ENCODE data around the gene ZHX3. TPM values are rescaled to one million over a fixed set of nuclear protein-coding genes. Genes with fewer than 3 reads are reported as not detected.
A peak's percentile ranks its signal among the peaks of the same experiment; 100 is the strongest.

The ZHX3 gene
- total and polyA plus RNA-seq, 2 of the 4 experiments (the other 2 are of a cell fraction): 25.0 to 28.0 TPM

DNA sequence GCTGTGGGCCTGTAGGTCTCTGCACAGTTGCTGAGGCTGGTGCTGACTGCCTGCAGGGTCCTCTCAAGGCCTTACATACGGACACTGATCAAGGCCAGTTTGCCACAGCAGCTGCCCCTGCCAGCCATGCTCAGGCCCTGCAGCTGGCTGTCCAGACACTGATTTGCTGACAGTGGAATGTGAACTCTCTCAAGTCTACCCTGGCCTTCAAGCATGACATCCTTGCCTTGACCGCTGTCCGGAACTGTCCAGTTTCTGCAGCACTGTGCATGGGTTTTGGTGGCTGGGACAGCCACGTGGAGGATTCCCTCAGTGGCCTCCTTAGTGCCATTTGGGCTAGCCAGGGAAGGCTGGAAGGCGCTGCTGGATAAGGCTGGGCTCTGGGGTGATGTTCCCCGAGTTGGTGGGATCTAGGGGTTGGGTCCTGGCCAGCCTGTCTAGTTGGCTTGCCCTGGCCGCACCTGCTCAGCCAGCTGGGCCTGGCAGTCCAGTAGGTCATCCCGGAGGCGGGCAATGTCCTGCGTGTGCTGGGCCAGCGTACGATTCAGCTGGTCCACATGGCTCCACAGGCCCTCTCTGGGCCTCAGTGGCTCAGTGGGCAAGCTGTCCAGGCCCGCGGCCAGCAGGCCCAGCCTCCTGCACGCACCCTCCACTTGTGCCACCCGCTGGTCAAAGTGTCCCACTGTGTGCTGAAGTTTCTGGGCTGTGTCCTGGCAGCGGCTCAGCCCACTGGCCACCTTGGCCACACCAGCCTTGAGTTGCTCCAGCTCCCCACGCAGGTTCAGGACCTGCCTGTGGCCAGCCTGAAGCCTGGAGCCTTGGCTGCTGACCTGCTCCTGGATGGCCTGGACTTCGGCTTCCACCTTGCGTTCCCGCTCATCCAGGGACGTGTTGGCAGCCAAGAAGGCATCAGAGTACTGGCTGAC lies 43.6 kb upstream of the ZHX3 start:
- ATAC-seq (ENCODE audit: low read depth): no peak
- CTCF ChIA-PET: interaction anchor here (0.6 kb wide), 1 partner anchor 16 kb away, joined by 3 read pairs; no protein-coding TSS in a partner anchor
- H3K27ac ChIP-seq (ENCODE audit: insufficient read depth, low read length): no peak overlapping the region

More for the DNA sequence above, 43.6 kb upstream of the ZHX3 start:
- in situ Hi-C loops (cut with MboI; ENCODE audit: low sequenced_read_pairs): no loop called here
- peak overlapping the region; percentile 23 for H2AFZ ChIP-seq (replicated peaks; ENCODE audit: low read length, poor library complexity)
- no peaks in the 10 kb centered on the region for H3K36me3 ChIP-seq (ENCODE audit: control insufficient read depth, insufficient read depth, low read length)
- no peak for TF ChIP-seq MAZ (IDR thresholded peaks at IDR 0.05; ENCODE audit: borderline replicate concordance, low read depth, low read length)
- no peak for TF ChIP-seq RCOR1 (IDR thresholded peaks at IDR 0.05; ENCODE audit: insufficient replicate concordance, low read length)
- no peak for TF ChIP-seq RAD21 (IDR thresholded peaks at IDR 0.05; ENCODE audit: low read length)
- no peak for TF ChIP-seq POLR2A (IDR thresholded peaks at IDR 0.05; ENCODE audit: low read depth, low read length)
- TF ChIP-seq NFE2L2 (IDR thresholded peaks at IDR 0.05; ENCODE audit: low read depth, low read length): no peak
- TF ChIP-seq FOS (IDR thresholded peaks at IDR 0.05; ENCODE audit: low read depth, low read length): no peak
- TF ChIP-seq BHLHE40 (IDR thresholded peaks at IDR 0.05; ENCODE audit: low read depth, low read length): no peak
- TF ChIP-seq MAFK (IDR thresholded peaks at IDR 0.05; ENCODE audit: low read depth, low read length): no peak
- TF ChIP-seq, protein P1, sequence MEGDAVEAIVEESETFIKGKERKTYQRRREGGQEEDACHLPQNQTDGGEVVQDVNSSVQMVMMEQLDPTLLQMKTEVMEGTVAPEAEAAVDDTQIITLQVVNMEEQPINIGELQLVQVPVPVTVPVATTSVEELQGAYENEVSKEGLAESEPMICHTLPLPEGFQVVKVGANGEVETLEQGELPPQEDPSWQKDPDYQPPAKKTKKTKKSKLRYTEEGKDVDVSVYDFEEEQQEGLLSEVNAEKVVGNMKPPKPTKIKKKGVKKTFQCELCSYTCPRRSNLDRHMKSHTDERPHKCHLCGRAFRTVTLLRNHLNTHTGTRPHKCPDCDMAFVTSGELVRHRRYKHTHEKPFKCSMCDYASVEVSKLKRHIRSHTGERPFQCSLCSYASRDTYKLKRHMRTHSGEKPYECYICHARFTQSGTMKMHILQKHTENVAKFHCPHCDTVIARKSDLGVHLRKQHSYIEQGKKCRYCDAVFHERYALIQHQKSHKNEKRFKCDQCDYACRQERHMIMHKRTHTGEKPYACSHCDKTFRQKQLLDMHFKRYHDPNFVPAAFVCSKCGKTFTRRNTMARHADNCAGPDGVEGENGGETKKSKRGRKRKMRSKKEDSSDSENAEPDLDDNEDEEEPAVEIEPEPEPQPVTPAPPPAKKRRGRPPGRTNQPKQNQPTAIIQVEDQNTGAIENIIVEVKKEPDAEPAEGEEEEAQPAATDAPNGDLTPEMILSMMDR (conservative IDR thresholded peaks at IDR 0.05; ENCODE audit: low read depth, low read length): no peak
- no peak for TF ChIP-seq MXI1 (IDR thresholded peaks at IDR 0.05; ENCODE audit: borderline replicate concordance, low read depth, low read length)
- TF ChIP-seq, protein P2, sequence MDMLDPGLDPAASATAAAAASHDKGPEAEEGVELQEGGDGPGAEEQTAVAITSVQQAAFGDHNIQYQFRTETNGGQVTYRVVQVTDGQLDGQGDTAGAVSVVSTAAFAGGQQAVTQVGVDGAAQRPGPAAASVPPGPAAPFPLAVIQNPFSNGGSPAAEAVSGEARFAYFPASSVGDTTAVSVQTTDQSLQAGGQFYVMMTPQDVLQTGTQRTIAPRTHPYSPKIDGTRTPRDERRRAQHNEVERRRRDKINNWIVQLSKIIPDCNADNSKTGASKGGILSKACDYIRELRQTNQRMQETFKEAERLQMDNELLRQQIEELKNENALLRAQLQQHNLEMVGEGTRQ (IDR thresholded peaks at IDR 0.05; ENCODE audit: low read depth, low read length): no peak
- TF ChIP-seq CHD1 (IDR thresholded peaks at IDR 0.05; ENCODE audit: low read depth, low read length): no peak
- intact Hi-C loops (cut with micrococcal nuclease): no loop called here
- H3K9me3 ChIP-seq (ENCODE audit: control insufficient read depth, insufficient read depth, low read length): no peaks in the 10 kb centered on the region
- no peak overlapping the region for H3K9ac ChIP-seq (ENCODE audit: low read depth, low read length)
- H4K5ac ChIP-seq (ENCODE audit: low read depth, low read length): no peak overlapping the region
- no peak overlapping the region for H3K4me2 ChIP-seq (ENCODE audit: low read depth, low read length)
- H3K9me1 ChIP-seq (ENCODE audit: insufficient read depth, low read length): no peaks in the 10 kb centered on the region
- H4K91ac ChIP-seq (ENCODE audit: insufficient read depth, low read depth, low read length): no peak overlapping the region
- no peak overlapping the region for H4K8ac ChIP-seq (ENCODE audit: low read depth in 2 of 2, low read length in 2 of 2)
- no peak overlapping the region for H2BK120ac ChIP-seq (ENCODE audit: low read depth, low read length)
- H3K4me1 ChIP-seq (ENCODE audit: control insufficient read depth, insufficient read depth, low read length): no peaks in the 10 kb centered on the region
- H3K27me3 ChIP-seq (ENCODE audit: control insufficient read depth, insufficient read depth, low read length): peaks cover 25% of the 10 kb centered on the region
- H2AK9ac ChIP-seq (replicated peaks; ENCODE audit: low read depth, low read length, poor library complexity): no peak overlapping the region
- H2BK20ac ChIP-seq (ENCODE audit: low read depth, low read length): no peak overlapping the region
- dilution Hi-C loops (cut with HindIII; ENCODE audit: low sequenced_read_pairs, unreplicated experiment): no loop called here
- H3K79me1 ChIP-seq (ENCODE audit: low read depth in 1 of 2, low read length in 2 of 2): no peaks in the 10 kb centered on the region
- H3K4ac ChIP-seq (ENCODE audit: low read depth, low read length): no peak overlapping the region
- no peak overlapping the region for H2BK5ac ChIP-seq (ENCODE audit: low read depth, low read length, poor library complexity, severe bottlenecking)
- H2BK15ac ChIP-seq (ENCODE audit: low read depth, low read length): no peak overlapping the region
- H4K20me1 ChIP-seq (ENCODE audit: insufficient read depth, low read length): peaks cover 4% of the 10 kb centered on the region; the same call in 1 of the 2 replicates
- 92% methylated on average over 18 of the region's 22 CpGs; no CpG with 5 or more reads in 1 of the 2 experiments for WGBS, 2 experiments (ENCODE audit: extremely low coverage in 2 of 2, insufficient read length in 1 of 2)
- POLR2A ChIA-PET (ENCODE audit: unreplicated experiment): no interaction called here
- no peak overlapping the region for H3K4me3 ChIP-seq (ENCODE audit: insufficient read depth, low read depth, low read length)
- no peak overlapping the region for H3K18ac ChIP-seq (ENCODE audit: low read depth, low read length)
- H3K23ac ChIP-seq (ENCODE audit: low read depth, low read length): no peak overlapping the region
- no peak overlapping the region for H3K14ac ChIP-seq (replicated peaks; ENCODE audit: low read depth, low read length)
- no peak overlapping the region for H2AK5ac ChIP-seq (ENCODE audit: low read depth, low read length)
- DNase-seq: no peak
- BruUV-seq (replicated peaks): no TSS peak
- H3K56ac ChIP-seq (ENCODE audit: extremely low read depth, insufficient read depth, low read length): no peak overlapping the region
